Common myeloid progenitor, CD34-positive (primary cell): ENCODE measurements around the gene GALK1.
A peak's percentile ranks its signal among the peaks of the same experiment; 100 is the strongest.

Source experiments
- CTCF ChIA-PET: fragments of 350-600 bp; sonication (Branson Sonifier 250); formaldehyde crosslinking; loops from one replicate; lab custom pipeline; 2021; ENCODE audit warnings: antibody characterized with exemption; lab: Charles Lee
- POLR2A ChIA-PET: fragments of 350-600 bp; sonication (Branson Sonifier 250); formaldehyde crosslinking; loops from one replicate; lab custom pipeline; 2021; ENCODE audit warnings: antibody characterized with exemption; lab: Charles Lee
- DNase-seq, 3 donors: peaks; one replicate each; pipeline versions ENCODE4 v3.0.0 to v3.0.0-alpha.2; 2013
- H3K27ac ChIP-seq, 2 experiments: 1 replicate in 1 of 2; 2 replicates in 1 of 2; pipeline ENCODE4 v1.7.0; 2013; ENCODE audit warnings: inconsistent platforms in 2 of 2, low read length in 2 of 2, mild to moderate bottlenecking in 2 of 2, low read depth in 1 of 2, moderate library complexity in 1 of 2; ENCODE audit not compliant: severe bottlenecking in 2 of 2, insufficient read depth in 1 of 2, poor library complexity in 1 of 2
- H3K27me3 ChIP-seq, 5 experiments: replicated peaks in 2 of 5; 1 replicate in 3 of 5; 2 replicates in 2 of 5; pipeline versions ENCODE4 v1.6.1 to v1.7.0; 2013; ENCODE audit warnings: low read length in 4 of 5, mild to moderate bottlenecking in 2 of 5, moderate library complexity in 2 of 5, inconsistent platforms in 1 of 5; ENCODE audit not compliant: insufficient read depth in 5 of 5, control insufficient read depth in 4 of 5
- H3K36me3 ChIP-seq, 4 experiments: 1 replicate in 2 of 4; 2 replicates in 2 of 4; pipeline versions ENCODE4 v1.6.1 to v1.7.0; 2013; ENCODE audit warnings: low read length in 3 of 4, control low read depth in 1 of 4, mild to moderate bottlenecking in 1 of 4; ENCODE audit not compliant: control insufficient read depth in 4 of 4, insufficient read depth in 4 of 4
- H3K4me1 ChIP-seq, 4 experiments: 1 replicate in 3 of 4; 2 replicates in 1 of 4; pipeline versions ENCODE4 v1.6.1 to v1.7.1; 2013; ENCODE audit warnings: low read length in 3 of 4, mild to moderate bottlenecking in 3 of 4, control low read depth in 1 of 4, inconsistent platforms in 1 of 4, moderate library complexity in 1 of 4; ENCODE audit not compliant: control insufficient read depth in 4 of 4, insufficient read depth in 4 of 4; ENCODE audit errors: control extremely low read depth in 1 of 4
- H3K4me3 ChIP-seq, 7 experiments: 1 replicate in 4 of 7; 2 replicates in 3 of 7; pipeline versions ENCODE4 v1.5.1 to v1.7.0; 2013; ENCODE audit warnings: mild to moderate bottlenecking in 7 of 7, low read length in 6 of 7, moderate library complexity in 6 of 7, inconsistent platforms in 2 of 7, low read depth in 2 of 7, control low read depth in 1 of 7; ENCODE audit not compliant: insufficient read depth in 4 of 7, control insufficient read depth in 1 of 7; ENCODE audit errors: extremely low read depth in 1 of 7
- H3K9me3 ChIP-seq, 5 experiments: 1 replicate in 4 of 5; 2 replicates in 1 of 5; pipeline versions ENCODE4 v1.6.1 to v1.7.1; 2013; ENCODE audit warnings: low read length in 4 of 5, mild to moderate bottlenecking in 2 of 5, inconsistent platforms in 1 of 5, low read depth in 1 of 5, moderate library complexity in 1 of 5; ENCODE audit not compliant: control insufficient read depth in 4 of 5, insufficient read depth in 2 of 5; ENCODE audit errors: control extremely low read depth in 1 of 5
- WGBS: methylation state at CpG from one replicate; pipeline ENCODE4 v1.1.5; 2013; ENCODE audit not compliant: insufficient coverage; 5-methylcytosine and 5-hydroxymethylcytosine counted together

The GALK1 gene

DNA sequence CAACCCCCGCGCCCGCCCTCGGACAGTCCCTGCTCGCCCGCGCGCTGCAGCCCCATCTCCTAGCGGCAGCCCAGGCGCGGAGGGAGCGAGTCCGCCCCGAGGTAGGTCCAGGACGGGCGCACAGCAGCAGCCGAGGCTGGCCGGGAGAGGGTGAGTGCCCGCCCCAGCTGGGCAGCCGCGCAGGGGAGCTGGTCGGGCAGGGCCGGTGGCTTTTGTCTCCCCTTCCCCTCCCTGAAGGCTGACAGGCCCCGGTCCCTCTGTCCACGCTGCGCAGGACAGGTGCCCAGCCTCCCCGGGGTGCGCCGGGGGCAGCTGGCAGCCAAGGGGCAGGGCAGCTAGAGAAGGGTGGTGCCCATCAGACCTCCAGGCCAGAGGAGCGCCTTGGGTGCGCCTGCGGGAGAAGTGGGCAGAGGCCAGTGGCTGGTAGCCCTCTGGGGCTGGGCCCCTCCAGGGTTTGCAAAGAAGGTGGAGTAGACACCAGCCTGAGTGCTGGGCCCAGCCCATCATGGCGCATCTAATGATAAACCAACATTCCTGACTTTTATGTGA, 43.5 kb downstream of the GALK1 start:
- peaks cover 0 to 24% (median 20%) of the 10 kb centered on the region in 5 experiments for H3K27me3 ChIP-seq
- POLR2A ChIA-PET, result no interaction called here
- 36% methylated on average over 29 of the region's 33 CpGs for WGBS

DNA sequence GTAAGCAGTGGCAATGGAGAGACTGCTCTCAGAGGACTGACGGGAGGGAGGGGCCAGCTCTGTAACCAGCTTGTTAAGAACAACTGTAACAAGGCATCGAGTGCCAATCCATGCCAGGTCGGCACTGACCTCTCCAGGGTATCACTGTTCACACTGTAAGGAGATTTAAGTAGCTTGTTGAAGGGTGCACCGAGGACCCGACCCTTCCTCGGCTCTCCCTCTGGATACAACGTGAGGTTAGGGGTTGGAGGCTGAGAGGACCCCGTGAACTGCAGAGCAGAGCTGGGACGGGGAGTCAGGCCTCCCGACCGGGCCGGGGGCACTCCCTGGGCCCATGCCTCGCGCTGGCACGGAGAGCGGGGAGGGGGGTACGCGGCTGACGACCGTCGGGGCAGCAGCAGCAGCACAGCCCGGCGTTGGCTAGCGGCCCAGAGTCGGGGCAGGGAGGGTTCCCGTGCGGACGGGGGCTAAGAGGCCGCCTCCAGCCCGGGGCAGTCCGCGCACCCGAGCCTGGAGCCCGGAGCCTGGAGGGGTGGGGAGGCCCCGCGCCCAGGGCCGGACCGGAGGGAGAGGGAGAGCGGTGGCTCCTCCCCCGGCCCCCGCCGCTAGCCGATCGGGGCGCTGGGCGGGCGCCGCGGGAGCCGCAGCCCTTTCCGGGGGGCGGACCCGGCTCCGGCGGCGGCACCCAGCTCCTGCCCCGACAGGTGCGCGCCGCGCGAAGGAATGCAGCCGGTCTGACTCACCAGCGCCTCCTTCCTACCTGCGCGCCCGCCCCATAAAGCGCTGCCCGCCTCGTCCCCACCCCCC, 44.1 kb downstream of the GALK1 start, which contains the start of gene ITGB4:
Gene ITGB4, plus strand, starts transcription at position 804 of the 807 bp plus-strand sequence. CDS start 3,245 bp downstream, outside the sequence.
- H3K4me3 ChIP-seq, result peak within 1 kb of the TSS; percentile 40 to 73 (median 53)
- WGBS, result 3% methylated on average over 52 of the region's 70 CpGs
- POLR2A ChIA-PET, result interaction anchor here (0.6 to 0.7 kb wide), 2 partner anchors 9 to 10 kb away, joined by 3 to 4 read pairs; no protein-coding TSS in a partner anchor
- peaks cover 0 to 24% (median 20%) of the 10 kb centered on the region in 5 experiments for H3K27me3 ChIP-seq
- CTCF ChIA-PET, result interaction anchor here (1.0 to 1.6 kb wide), 4 partner anchors 13 to 103 kb away, joined by 3 to 5 read pairs (median 3); no protein-coding TSS in a partner anchor
- no peak within 1 kb of the TSS for H3K27ac ChIP-seq
- H3K4me1 ChIP-seq, result peaks cover 0 to 10% (median 8%) of the 10 kb centered on the region in 4 experiments
- H3K9me3 ChIP-seq, result no peaks in the 10 kb centered on the region
- H3K36me3 ChIP-seq, result no peaks in the 10 kb centered on the region
- peak; percentile 13 to 57 (median 31) for DNase-seq

More for the DNA sequence above, 43.5 kb downstream of the GALK1 start:
- no peak for DNase-seq
- Histone ChIP-seq H3K4me1 (peaks cover 0 to 10% (median 8%) of the 10 kb centered on the region in 4 experiments), H3K4me3 (peak overlapping the region in 5 of 7 experiments; percentile 19 to 73 (median 42)), H3K27ac (no peak overlapping the region), H3K36me3 (no peaks in the 10 kb centered on the region), H3K9me3 (no peaks in the 10 kb centered on the region)
- CTCF ChIA-PET, result interaction anchor here (1.0 to 1.6 kb wide), 4 partner anchors 16 to 104 kb away, joined by 3 to 5 read pairs (median 4); no protein-coding TSS in a partner anchor

DNA sequence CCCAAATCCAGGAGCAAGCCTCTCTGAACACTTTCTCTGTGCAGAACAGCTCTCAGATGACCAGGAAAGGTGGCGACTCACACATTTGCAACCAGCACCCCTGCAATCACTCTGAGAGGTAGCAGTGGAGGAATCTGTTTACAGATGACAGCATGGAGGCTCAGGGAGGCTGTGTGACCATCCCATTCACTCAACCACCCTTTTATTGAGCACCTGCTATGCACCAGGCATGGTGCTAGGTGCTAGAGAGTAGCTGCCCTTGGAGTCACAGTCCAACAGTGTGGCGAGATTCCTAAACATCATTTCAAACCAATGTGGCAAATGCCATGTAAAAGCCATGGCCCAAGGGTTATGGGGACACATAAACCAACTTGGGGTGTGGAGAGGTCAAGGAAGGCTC, 45.3 kb downstream of the GALK1 start:
- DNase-seq, result no peak
- ChIA-PET CTCF (interaction anchor here (1.0 to 2.9 kb wide), 3 partner anchors 12 to 30 kb away, joined by 3 to 9 read pairs (median 3); no protein-coding TSS in a partner anchor), POLR2A (no interaction called here)
- Histone ChIP-seq H3K36me3 (no peaks in the 10 kb centered on the region), H3K4me1 (peaks cover 0 to 10% (median 8%) of the 10 kb centered on the region in 4 experiments), H3K27ac (no peak overlapping the region), H3K9me3 (no peaks in the 10 kb centered on the region), H3K4me3 (no peak overlapping the region), H3K27me3 (peaks cover 0 to 24% (median 20%) of the 10 kb centered on the region in 5 experiments)
- WGBS, result 100% methylated on average over 1 of the region's 2 CpGs

DNA sequence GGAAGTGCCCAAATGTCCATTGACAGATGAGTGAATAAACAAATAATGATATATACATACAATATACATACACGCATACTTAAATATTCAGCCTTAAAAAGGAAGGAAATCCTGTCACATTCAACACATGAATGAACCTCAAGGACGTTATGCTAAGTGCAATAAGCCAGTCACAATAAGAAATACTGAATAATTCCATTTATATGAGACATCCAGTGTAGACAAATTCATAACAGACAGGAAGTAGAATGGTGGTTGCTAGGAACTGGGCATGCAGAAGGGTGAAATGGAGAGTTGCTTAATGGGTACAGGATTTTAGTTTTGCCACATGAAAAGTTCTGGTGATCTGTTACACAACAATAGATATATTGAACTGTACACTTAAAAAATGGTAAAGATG, 52.5 kb downstream of the GALK1 start:
- no peak for DNase-seq
- POLR2A ChIA-PET, result no interaction called here

More for the DNA sequence above, 52.5 kb downstream of the GALK1 start:
- WGBS, result no CpG with 5 or more reads among the region's 2 CpGs
- Histone ChIP-seq H3K27me3 (no peaks in the 10 kb centered on the region), H3K36me3 (peaks cover 0 to 13% (median 9%) of the 10 kb centered on the region in 4 experiments), H3K4me1 (peaks cover 0 to 10% (median 2%) of the 10 kb centered on the region in 4 experiments), H3K27ac (no peak overlapping the region), H3K4me3 (no peak overlapping the region), H3K9me3 (no peaks in the 10 kb centered on the region)
- CTCF ChIA-PET, result interaction anchor here (1.3 to 1.6 kb wide), 2 partner anchors 8 to 87 kb away, joined by 3 to 4 read pairs; no protein-coding TSS in a partner anchor
